SU-DHL-6 (cell line): ENCODE measurements around the gene PDE4D.

Source experiments
- EZH2phosphoT487 ChIP-seq: fragments of 200-600 bp; sonication (generic), shearing (Covaris generic); conservative IDR thresholded peaks from 2 replicates; pipeline ENCODE4 v1.6.1; 2018; ENCODE audit warnings: mild to moderate bottlenecking, antibody characterized with exemption, low read length, moderate library complexity, mixed read lengths
- TF ChIP-seq, protein P1 (sequence below): fragments of 200-600 bp; sonication (generic); IDR thresholded peaks from one replicate; pipeline ENCODE4 v1.5.1; 2017; ENCODE audit warnings: antibody characterized with exemption, mild to moderate bottlenecking, low read length, moderate library complexity; ENCODE audit not compliant: insufficient read depth, poor library complexity, severe bottlenecking

DNA sequence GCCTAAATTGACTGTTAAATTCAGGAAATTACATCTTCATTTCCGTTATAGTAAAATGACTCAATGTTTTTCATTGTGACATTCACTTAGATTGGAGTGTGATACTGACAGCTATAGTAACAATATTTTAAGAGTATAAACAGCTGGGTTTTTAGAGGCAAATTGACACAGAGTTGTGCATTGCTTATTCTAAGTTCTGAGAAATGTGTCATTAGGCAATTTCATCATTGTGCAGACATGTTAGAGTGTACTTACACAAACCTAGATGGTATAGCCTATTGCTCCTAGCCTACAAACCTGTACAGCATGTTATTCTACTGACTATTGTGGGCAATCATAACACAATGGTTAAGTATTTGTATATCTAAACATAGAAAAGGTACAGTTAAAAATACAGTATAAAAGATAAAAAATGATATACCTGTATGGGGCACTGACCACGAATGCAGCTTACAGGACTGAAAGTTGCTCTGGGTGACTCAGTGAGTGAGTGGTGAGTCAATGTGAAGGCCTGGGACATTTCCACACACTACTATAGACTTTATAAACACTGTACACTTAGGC is 132.7 kb downstream of the PDE4D start:
- TF ChIP-seq, protein P1, sequence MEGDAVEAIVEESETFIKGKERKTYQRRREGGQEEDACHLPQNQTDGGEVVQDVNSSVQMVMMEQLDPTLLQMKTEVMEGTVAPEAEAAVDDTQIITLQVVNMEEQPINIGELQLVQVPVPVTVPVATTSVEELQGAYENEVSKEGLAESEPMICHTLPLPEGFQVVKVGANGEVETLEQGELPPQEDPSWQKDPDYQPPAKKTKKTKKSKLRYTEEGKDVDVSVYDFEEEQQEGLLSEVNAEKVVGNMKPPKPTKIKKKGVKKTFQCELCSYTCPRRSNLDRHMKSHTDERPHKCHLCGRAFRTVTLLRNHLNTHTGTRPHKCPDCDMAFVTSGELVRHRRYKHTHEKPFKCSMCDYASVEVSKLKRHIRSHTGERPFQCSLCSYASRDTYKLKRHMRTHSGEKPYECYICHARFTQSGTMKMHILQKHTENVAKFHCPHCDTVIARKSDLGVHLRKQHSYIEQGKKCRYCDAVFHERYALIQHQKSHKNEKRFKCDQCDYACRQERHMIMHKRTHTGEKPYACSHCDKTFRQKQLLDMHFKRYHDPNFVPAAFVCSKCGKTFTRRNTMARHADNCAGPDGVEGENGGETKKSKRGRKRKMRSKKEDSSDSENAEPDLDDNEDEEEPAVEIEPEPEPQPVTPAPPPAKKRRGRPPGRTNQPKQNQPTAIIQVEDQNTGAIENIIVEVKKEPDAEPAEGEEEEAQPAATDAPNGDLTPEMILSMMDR, result no peak
- TF ChIP-seq EZH2phosphoT487, result no peak
